CD4-positive, alpha-beta T cell (primary cell): Measurements from ENCODE around the gene LRRC72. TPM values are rescaled to one million over a fixed set of nuclear protein-coding genes. Genes with fewer than 3 reads are reported as not detected.

Experiments
- ATAC-seq: fragments of 200-7000 bp; cut with Tn5 transposase; one replicate; pipeline ENCODE4 v1.10.0; 2022; ENCODE audit warnings: mild to moderate bottlenecking; ENCODE audit not compliant: poor library complexity
- CTCF ChIA-PET: fragments of 350-600 bp; sonication (Branson Sonifier 250); formaldehyde crosslinking; loops from one replicate; lab custom pipeline; 2021; ENCODE audit warnings: antibody characterized with exemption, inconsistent platforms; lab: Charles Lee
- POLR2A ChIA-PET: fragments of 350-600 bp; sonication (Branson Sonifier 250); formaldehyde crosslinking; loops from one replicate; lab custom pipeline; 2021; ENCODE audit warnings: antibody characterized with exemption, inconsistent platforms; lab: Charles Lee
- DNase-seq, 14 experiments: peaks; one replicate each; pipeline ENCODE4 v3.0.0-alpha.2; 2013 to 2020; ENCODE audit warnings: mixed read lengths in 2 of 14
- H3K27ac ChIP-seq, 2 donors: one replicate each; pipeline versions ENCODE4 v1.5.1 to v1.7.0; 2013; ENCODE audit warnings: low read length in 2 of 2, low read depth in 1 of 2, mild to moderate bottlenecking in 1 of 2
- H3K27me3 ChIP-seq, 2 experiments: 1 replicate in 1 of 2; 2 replicates in 1 of 2; pipeline versions ENCODE4 v1.6.1 to v1.7.0; 2013; ENCODE audit warnings: low read length in 2 of 2, control low read depth in 1 of 2, mild to moderate bottlenecking in 1 of 2, moderate library complexity in 1 of 2; ENCODE audit not compliant: insufficient read depth in 2 of 2, control insufficient read depth in 1 of 2
- H3K36me3 ChIP-seq: one replicate; pipeline ENCODE4 v1.6.1; 2013; ENCODE audit warnings: low read length, control low read depth; ENCODE audit not compliant: insufficient read depth
- H3K4me1 ChIP-seq: one replicate; pipeline ENCODE4 v1.6.1; 2013; ENCODE audit warnings: low read length, control low read depth; ENCODE audit not compliant: insufficient read depth
- H3K4me3 ChIP-seq: one replicate; pipeline ENCODE4 v1.5.1; 2013; ENCODE audit warnings: mild to moderate bottlenecking, low read length, moderate library complexity
- H3K9me3 ChIP-seq, 2 experiments: 1 replicate in 1 of 2; 2 replicates in 1 of 2; pipeline versions ENCODE4 v1.6.1 to v1.7.0; 2013; ENCODE audit warnings: low read length in 2 of 2, mild to moderate bottlenecking in 2 of 2, control low read depth in 1 of 2, moderate library complexity in 1 of 2; ENCODE audit not compliant: control insufficient read depth in 1 of 2, insufficient read depth in 1 of 2
- H3K27ac Mint-ChIP-seq: one replicate; pipeline ENCODE4 v1.8.0; 2020; ENCODE audit warnings: mixed read lengths
- H3K27me3 Mint-ChIP-seq: one replicate; pipeline ENCODE4 v1.8.0; 2021; ENCODE audit warnings: mixed read lengths
- H3K36me3 Mint-ChIP-seq: one replicate; pipeline ENCODE4 v1.8.0; 2021; ENCODE audit warnings: low read depth, mixed read lengths
- H3K4me1 Mint-ChIP-seq: one replicate; pipeline ENCODE4 v1.8.0; 2021; ENCODE audit warnings: low read depth, mixed read lengths
- H3K4me3 Mint-ChIP-seq: one replicate; pipeline ENCODE4 v1.8.0; 2020; ENCODE audit warnings: mild to moderate bottlenecking, mixed read lengths
- H3K9me3 Mint-ChIP-seq: one replicate; pipeline ENCODE4 v1.8.0; 2020; ENCODE audit warnings: mixed read lengths
- intact Hi-C, 2 experiments: fragments of 100-400 bp; cut with DNase I in 1 of 2; cut with micrococcal nuclease in 1 of 2; formaldehyde crosslinking; loops; one replicate each; pipeline versions ENCODE4 v1.15.1 to v1.9.0; 2023 to 2025; cut with DNase I, micrococcal nuclease
- total RNA-seq, 174 experiments: library from RNA in 2 of 174; stranded (reverse) in 2 of 174; gene quantifications; one replicate each; pipeline ENCODE4 v1.2.3 and lab custom pipeline; 2021 to 2026
- TF ChIP-seq, protein P1 (sequence below): fragments of 200-600 bp; IDR thresholded peaks from one replicate; pipeline ENCODE4 v1.8.0; 2022; ENCODE audit warnings: antibody characterized with exemption, mild to moderate bottlenecking

Gene LRRC72
- total RNA-seq, 2 experiments from 2014 or later = not detected

GRCh38 chr7:16627236-16627635 lies 100.6 kb downstream of the LRRC72 start:
- H3K4me1 Mint-ChIP-seq = no peaks in the 10 kb centered on the region
- no peak for DNase-seq
- TF ChIP-seq, protein P1, sequence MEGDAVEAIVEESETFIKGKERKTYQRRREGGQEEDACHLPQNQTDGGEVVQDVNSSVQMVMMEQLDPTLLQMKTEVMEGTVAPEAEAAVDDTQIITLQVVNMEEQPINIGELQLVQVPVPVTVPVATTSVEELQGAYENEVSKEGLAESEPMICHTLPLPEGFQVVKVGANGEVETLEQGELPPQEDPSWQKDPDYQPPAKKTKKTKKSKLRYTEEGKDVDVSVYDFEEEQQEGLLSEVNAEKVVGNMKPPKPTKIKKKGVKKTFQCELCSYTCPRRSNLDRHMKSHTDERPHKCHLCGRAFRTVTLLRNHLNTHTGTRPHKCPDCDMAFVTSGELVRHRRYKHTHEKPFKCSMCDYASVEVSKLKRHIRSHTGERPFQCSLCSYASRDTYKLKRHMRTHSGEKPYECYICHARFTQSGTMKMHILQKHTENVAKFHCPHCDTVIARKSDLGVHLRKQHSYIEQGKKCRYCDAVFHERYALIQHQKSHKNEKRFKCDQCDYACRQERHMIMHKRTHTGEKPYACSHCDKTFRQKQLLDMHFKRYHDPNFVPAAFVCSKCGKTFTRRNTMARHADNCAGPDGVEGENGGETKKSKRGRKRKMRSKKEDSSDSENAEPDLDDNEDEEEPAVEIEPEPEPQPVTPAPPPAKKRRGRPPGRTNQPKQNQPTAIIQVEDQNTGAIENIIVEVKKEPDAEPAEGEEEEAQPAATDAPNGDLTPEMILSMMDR = no peak
- ChIA-PET POLR2A (no interaction called here), CTCF (no interaction called here)
- no peak overlapping the region for H3K4me3 ChIP-seq
- H3K9me3 ChIP-seq = no peaks in the 10 kb centered on the region
- peaks cover 19% of the 10 kb centered on the region for H3K36me3 ChIP-seq
- no peaks in the 10 kb centered on the region for H3K9me3 Mint-ChIP-seq
- H3K27ac Mint-ChIP-seq = no peak overlapping the region
- H3K36me3 Mint-ChIP-seq = peaks cover 36% of the 10 kb centered on the region
- intact Hi-C loops = no loop called here
- H3K27ac ChIP-seq = no peak overlapping the region
- no peak for ATAC-seq
- no peak overlapping the region for H3K4me3 Mint-ChIP-seq
- H3K4me1 ChIP-seq = no peaks in the 10 kb centered on the region
- H3K27me3 ChIP-seq = no peaks in the 10 kb centered on the region
- no peaks in the 10 kb centered on the region for H3K27me3 Mint-ChIP-seq

- peaks cover 20% of the 10 kb centered on the region for H3K36me3 Mint-ChIP-seq
- H3K9me3 Mint-ChIP-seq = no peaks in the 10 kb centered on the region
- Histone ChIP-seq H3K27ac (no peak overlapping the region), H3K27me3 (no peaks in the 10 kb centered on the region), H3K36me3 (peaks cover 5% of the 10 kb centered on the region), H3K4me1 (no peaks in the 10 kb centered on the region), H3K4me3 (no peak overlapping the region), H3K9me3 (no peaks in the 10 kb centered on the region)
- TF ChIP-seq, protein P1 = no peak
- ATAC-seq (no peak), DNase-seq (no peak)
- H3K4me3 Mint-ChIP-seq = no peak overlapping the region
- ChIA-PET POLR2A (no interaction called here), CTCF (no interaction called here)
- H3K27me3 Mint-ChIP-seq = no peaks in the 10 kb centered on the region
- no peaks in the 10 kb centered on the region for H3K4me1 Mint-ChIP-seq
- intact Hi-C loops = no loop called here
- no peak overlapping the region for H3K27ac Mint-ChIP-seq
Measured at GRCh38 chr7:16630654-16631053, 104.0 kb downstream of the LRRC72 start.

Other genes starting within 250 kb of the LRRC72 start
- 1 to 10 TPM; 1.0 to 1.1 TPM for gene CRPPA, start 105.3 kb upstream of the LRRC72 start, total RNA-seq
- not detected for gene SOSTDC1, start 61.1 kb upstream of the LRRC72 start, total RNA-seq
- 1 to 10 TPM; 3.3 to 5.1 TPM for gene ANKMY2, start 118.9 kb downstream of the LRRC72 start, total RNA-seq
- 10 to 100 TPM; 15.1 to 17.2 TPM for gene BZW2, start 119.4 kb downstream of the LRRC72 start, total RNA-seq
- gene TSPAN13, start 226.9 kb downstream of the LRRC72 start, total RNA-seq = under 1 TPM; 0.16 to 0.25 TPM